ENCODE measurements around the gene CAMK2A. TPM values are rescaled to one million over a fixed set of nuclear protein-coding genes. Genes with fewer than 3 reads are reported as not detected.

The CAMK2A gene
- polyA plus RNA-seq, 1 of the 3 experiments (the other 2 are of a cell fraction), result 0.10 TPM

GRCh38 chr5:150299571-150300327 lies 10.2 kb upstream of the CAMK2A start:
- Histone ChIP-seq H4K20me1 (ENCODE audit: insufficient read depth) (no peaks in the 10 kb centered on the region), H3K36me3 (replicated peaks in 1 of 2; ENCODE audit: control insufficient read depth in 1 of 2, insufficient read depth in 2 of 2, low read length in 1 of 2) (no peaks in the 10 kb centered on the region), H3K79me2 (ENCODE audit: insufficient read depth) (no peaks in the 10 kb centered on the region), H2AFZ (ENCODE audit: low read depth) (no peak overlapping the region), H3K4me3 (ENCODE audit: low read depth in 2 of 2, low read length in 1 of 2) (no peak overlapping the region), H3K9me2 (no peaks in the 10 kb centered on the region), H3K9me3 (no peaks in the 10 kb centered on the region), H3K4me2 (peak overlapping the region; percentile 21; the same call in 1 of the 2 replicates), H3K27me3 (ENCODE audit: insufficient read depth) (no peaks in the 10 kb centered on the region), H3F3A (replicated peaks; ENCODE audit: insufficient read depth) (peaks cover 14% of the 10 kb centered on the region), H3K27ac (ENCODE audit: low read depth in 2 of 2, low read length in 1 of 2) (peak overlapping the region in 1 of 2 experiments; percentile 90; a peak in 2 of 4 replicates), H3K4me1 (ENCODE audit: control insufficient read depth in 1 of 2, insufficient read depth in 2 of 2, low read depth in 1 of 2, low read length in 1 of 2) (peaks cover 4 to 19% of the 10 kb centered on the region in 2 experiments; a peak in 3 of 4 replicates), H3K9ac (peak overlapping the region; percentile 34; the same call in 1 of the 2 replicates)
- TF ChIP-seq NRF1 (IDR thresholded peaks at IDR 0.05; ENCODE audit: low read depth, low read length) (no peak), RCOR1 (IDR thresholded peaks at IDR 0.05; ENCODE audit: low read length) (no peak), GATA2 (CRISPR knock-in tag; IDR thresholded peaks at IDR 0.05) (no peak), GABPA (IDR thresholded peaks at IDR 0.05; ENCODE audit: low read depth) (no peak), MXI1 (IDR thresholded peaks at IDR 0.05; ENCODE audit: low read depth, low read length) (no peak), JUND (IDR thresholded peaks at IDR 0.05) (no peak), RFX5 (IDR thresholded peaks at IDR 0.05; ENCODE audit: low read length) (no peak), EZH2phosphoT487 (IDR thresholded peaks at IDR 0.05; ENCODE audit: borderline replicate concordance, low read depth) (no peak), RXRA (IDR thresholded peaks at IDR 0.05; ENCODE audit: borderline replicate concordance, low read depth) (no peak), YY1 (IDR thresholded peaks at IDR 0.05; ENCODE audit: low read depth) (no peak)
- TF ChIP-seq, protein P1, sequence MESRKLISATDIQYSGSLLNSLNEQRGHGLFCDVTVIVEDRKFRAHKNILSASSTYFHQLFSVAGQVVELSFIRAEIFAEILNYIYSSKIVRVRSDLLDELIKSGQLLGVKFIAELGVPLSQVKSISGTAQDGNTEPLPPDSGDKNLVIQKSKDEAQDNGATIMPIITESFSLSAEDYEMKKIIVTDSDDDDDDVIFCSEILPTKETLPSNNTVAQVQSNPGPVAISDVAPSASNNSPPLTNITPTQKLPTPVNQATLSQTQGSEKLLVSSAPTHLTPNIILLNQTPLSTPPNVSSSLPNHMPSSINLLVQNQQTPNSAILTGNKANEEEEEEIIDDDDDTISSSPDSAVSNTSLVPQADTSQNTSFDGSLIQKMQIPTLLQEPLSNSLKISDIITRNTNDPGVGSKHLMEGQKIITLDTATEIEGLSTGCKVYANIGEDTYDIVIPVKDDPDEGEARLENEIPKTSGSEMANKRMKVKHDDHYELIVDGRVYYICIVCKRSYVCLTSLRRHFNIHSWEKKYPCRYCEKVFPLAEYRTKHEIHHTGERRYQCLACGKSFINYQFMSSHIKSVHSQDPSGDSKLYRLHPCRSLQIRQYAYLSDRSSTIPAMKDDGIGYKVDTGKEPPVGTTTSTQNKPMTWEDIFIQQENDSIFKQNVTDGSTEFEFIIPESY (IDR thresholded peaks at IDR 0.05; ENCODE audit: borderline replicate concordance, low read depth), result no peak
- TF ChIP-seq, protein P2, sequence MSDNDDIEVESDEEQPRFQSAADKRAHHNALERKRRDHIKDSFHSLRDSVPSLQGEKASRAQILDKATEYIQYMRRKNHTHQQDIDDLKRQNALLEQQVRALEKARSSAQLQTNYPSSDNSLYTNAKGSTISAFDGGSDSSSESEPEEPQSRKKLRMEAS (IDR thresholded peaks at IDR 0.05; ENCODE audit: low read depth), result no peak
- TF ChIP-seq, protein P3, sequence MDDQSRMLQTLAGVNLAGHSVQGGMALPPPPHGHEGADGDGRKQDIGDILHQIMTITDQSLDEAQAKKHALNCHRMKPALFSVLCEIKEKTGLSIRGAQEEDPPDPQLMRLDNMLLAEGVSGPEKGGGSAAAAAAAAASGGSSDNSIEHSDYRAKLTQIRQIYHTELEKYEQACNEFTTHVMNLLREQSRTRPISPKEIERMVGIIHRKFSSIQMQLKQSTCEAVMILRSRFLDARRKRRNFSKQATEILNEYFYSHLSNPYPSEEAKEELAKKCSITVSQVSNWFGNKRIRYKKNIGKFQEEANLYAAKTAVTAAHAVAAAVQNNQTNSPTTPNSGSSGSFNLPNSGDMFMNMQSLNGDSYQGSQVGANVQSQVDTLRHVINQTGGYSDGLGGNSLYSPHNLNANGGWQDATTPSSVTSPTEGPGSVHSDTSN (IDR thresholded peaks at IDR 0.05), result no peak
- ChIA-PET CTCF (interaction anchor here (0.6 to 1.2 kb wide), 4 partner anchors 11 to 176 kb away, joined by 3 to 4 read pairs (median 4); no protein-coding TSS in a partner anchor), POLR2A (interaction anchor here (0.6 kb wide), 1 partner anchor 9 kb away, joined by 3 read pairs; no protein-coding TSS in a partner anchor)
- DNase-seq, result no peak
- WGBS (ENCODE audit: low lambda C conversion rate), result 85% methylated on average over 6 of the region's 6 CpGs
